ENCODE measurements around the gene SH2D7.

Gene SH2D7

DNA sequence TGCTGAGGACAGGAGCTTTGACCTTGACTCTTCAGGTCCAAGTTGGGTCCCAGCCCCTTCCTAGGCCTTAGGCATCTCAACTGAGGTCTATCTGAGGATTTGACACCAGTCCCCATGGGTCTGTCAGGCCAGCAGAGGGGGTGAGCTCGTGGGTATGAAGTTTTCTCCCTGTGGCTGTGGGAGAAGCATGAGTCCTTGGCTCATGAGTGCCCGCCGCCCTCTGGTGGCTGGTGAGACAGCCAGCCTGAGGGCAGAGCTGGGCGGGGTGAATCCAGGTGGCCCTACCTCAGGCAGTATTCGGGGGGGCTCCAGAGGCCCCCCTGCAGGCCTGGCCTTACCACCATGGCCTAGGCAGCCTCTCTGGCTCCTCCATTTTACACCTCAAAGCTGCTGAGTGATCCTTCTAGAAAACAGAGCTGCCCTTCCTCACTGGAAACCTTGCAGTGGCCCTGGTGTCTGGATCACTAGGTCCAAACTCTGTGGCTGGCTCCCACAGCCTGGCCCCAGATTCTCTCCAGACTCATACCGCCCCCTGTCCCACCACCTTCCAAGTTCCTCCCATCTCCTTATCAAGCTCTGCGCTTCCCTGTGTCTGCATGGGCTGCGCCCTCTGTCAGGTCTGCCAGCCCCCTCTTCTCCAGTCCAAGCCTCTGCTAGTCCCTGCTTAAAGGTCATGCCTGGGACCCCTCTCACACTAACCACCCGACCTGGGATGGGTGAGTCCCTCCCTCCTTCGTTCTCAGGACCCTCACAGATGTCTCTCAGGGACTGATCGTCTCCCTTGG, 16.1 kb downstream of the SH2D7 start:
- peak; percentile 70 for DNase-seq (ENCODE audit: low read depth)
- H3K4me3 ChIP-seq (ENCODE audit: low read depth, low read length), result no peak overlapping the region
- TF ChIP-seq, protein P1, sequence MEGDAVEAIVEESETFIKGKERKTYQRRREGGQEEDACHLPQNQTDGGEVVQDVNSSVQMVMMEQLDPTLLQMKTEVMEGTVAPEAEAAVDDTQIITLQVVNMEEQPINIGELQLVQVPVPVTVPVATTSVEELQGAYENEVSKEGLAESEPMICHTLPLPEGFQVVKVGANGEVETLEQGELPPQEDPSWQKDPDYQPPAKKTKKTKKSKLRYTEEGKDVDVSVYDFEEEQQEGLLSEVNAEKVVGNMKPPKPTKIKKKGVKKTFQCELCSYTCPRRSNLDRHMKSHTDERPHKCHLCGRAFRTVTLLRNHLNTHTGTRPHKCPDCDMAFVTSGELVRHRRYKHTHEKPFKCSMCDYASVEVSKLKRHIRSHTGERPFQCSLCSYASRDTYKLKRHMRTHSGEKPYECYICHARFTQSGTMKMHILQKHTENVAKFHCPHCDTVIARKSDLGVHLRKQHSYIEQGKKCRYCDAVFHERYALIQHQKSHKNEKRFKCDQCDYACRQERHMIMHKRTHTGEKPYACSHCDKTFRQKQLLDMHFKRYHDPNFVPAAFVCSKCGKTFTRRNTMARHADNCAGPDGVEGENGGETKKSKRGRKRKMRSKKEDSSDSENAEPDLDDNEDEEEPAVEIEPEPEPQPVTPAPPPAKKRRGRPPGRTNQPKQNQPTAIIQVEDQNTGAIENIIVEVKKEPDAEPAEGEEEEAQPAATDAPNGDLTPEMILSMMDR (IDR thresholded peaks at IDR 0.05; ENCODE audit: low read depth, low read length, missing control alignments), result peak; percentile 90

DNA sequence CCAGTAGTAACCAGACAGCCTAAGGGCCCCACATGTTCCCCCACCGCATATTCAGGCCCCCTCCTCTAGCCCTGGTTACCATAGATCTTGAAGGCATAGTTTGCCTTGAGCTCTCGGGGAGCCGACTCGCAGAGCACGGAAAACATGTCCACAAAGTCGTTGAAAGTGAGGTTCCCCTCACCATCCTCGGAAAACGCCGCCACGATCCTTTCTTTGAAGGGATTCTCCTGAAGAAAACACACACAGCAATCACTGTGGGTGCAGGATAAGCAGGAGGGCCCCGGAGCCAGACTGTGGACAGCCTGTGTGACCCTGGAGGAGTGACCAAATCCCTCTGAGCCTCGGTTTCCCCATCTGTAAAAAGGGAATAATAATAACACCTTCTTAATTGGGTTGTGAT, 16.8 kb downstream of the SH2D7 start:
- TF ChIP-seq, protein P1 (IDR thresholded peaks at IDR 0.05; ENCODE audit: low read depth, low read length, missing control alignments), result no peak
- no peak overlapping the region for H3K4me3 ChIP-seq (ENCODE audit: low read depth, low read length)
- no peak for DNase-seq (ENCODE audit: low read depth)

DNA sequence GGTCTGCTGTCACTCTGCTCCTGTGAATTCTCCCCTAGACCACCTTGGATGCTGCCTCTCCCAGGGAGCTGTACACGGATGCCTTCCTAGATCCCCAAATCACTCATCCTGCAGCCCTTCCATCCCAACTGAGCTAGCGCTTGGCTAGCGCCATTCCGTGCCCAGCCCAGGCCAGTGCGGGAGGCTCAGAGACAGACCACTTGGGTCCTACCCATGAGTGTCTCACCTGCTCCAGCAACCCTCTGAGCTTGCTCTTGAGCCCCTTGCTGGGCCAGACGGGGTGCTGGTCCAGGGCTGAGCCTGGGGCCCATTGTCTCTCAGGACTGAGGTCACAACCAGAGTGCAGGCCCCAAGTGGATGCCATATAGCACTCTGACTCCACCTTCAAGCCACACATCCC, 17.7 kb downstream of the SH2D7 start:
- no peak for DNase-seq (ENCODE audit: low read depth)
- TF ChIP-seq, protein P1 (IDR thresholded peaks at IDR 0.05; ENCODE audit: low read depth, low read length, missing control alignments), result no peak
- no peak overlapping the region for H3K4me3 ChIP-seq (ENCODE audit: low read depth, low read length)

DNA sequence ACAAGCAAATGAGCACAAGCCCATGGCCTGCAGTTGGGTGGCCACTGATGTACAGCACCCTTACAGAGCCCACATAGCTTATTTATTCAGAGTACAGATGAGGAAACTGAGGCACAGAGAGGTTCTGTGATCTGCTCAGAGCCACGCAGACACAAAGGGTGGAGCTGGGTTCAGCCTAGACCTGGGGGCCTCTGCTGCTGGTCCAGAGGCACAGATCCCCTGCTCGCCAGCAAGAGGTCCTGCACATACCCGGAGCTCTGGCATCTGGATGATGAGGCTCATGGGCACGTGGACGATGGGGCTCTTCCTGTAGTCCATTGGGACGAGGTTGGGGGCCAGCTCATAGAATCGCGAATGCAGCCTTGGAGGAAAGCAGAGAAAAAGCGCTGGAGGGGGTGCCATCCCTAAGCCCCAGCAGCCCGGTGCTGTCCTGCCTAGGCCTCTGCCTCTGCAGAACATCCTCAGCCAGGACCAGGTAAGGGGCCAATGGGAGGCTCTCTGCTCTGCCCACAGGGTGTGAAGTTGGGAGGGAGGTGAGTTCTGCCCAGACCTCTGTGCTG, 18.6 kb downstream of the SH2D7 start:
- TF ChIP-seq, protein P1 (IDR thresholded peaks at IDR 0.05; ENCODE audit: low read depth, low read length, missing control alignments), result no peak
- H3K4me3 ChIP-seq (ENCODE audit: low read depth, low read length), result no peak overlapping the region
- DNase-seq (ENCODE audit: low read depth), result no peak

DNA sequence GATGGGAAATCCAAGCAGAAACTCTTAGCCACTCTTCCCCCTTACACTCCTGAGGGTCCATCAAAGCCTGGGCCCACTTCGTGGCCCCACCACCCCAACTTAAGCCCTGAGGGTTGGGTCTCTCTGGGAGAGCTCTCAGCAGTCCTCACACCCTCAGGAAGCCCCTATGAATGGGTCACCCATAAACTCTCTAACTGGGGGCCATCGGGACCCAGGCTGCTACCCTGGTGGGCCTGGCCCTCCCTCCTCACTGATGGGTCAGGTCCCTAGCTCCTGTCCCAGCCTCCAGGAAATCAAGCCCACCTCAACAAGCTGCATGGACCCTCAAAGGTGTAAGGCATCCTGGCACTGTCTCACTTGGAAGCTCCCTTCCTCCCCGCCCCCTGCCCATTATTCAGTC, 19.4 kb downstream of the SH2D7 start:
- H3K4me3 ChIP-seq (ENCODE audit: low read depth, low read length), result no peak overlapping the region
- TF ChIP-seq, protein P1 (IDR thresholded peaks at IDR 0.05; ENCODE audit: low read depth, low read length, missing control alignments), result no peak
- DNase-seq (ENCODE audit: low read depth), result no peak

DNA sequence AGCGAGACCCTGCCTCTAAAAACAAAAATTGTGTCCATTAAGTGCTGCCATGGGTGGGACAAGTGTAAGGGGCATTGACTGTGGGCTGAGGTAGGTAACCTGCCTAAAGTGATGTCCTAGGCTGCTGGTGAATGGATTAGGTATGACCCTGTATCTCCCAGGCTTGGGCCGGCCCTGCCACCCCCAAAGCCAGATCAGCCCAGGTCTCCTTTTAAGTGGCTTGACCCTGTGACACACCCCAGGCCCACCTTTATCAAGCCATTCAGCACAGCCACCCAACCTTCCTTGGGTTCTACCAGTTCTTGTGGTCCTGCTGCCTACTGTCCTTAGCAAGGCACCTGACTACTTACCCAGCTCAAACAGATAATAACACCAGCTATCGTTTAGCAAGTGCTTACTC, 20.2 kb downstream of the SH2D7 start:
- DNase-seq (ENCODE audit: low read depth), result no peak
- no peak overlapping the region for H3K4me3 ChIP-seq (ENCODE audit: low read depth, low read length)
- TF ChIP-seq, protein P1 (IDR thresholded peaks at IDR 0.05; ENCODE audit: low read depth, low read length, missing control alignments), result no peak

DNA sequence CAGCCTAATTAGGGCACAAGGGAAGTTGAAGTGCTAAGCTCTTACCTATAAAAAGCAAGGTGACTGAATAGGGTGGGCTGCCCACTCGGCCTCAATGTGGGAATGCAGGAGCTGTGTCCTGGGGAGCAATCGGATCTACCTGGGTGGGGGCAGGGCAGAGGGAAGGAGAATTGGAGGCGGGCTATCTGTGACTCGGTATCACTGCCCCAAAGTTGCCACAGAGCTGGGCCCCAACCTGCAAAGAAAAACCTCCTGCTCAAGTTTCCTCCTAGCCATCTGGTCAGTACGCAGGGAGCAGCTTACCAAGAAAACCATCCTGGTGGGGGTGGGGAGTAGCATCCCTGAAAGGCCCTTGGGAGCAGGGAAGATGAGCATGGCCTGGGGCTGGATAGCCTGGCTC, 28.2 kb downstream of the SH2D7 start:
- TF ChIP-seq, protein P1 (IDR thresholded peaks at IDR 0.05; ENCODE audit: low read depth, low read length, missing control alignments), result no peak
- H3K4me3 ChIP-seq (ENCODE audit: low read depth, low read length), result no peak overlapping the region
- no peak for DNase-seq (ENCODE audit: low read depth)

Measured in GM12864 (cell line).